Smooth muscle cell (in vitro differentiated cells): ENCODE measurements around the gene EYS. TPM values are rescaled to one million over a fixed set of nuclear protein-coding genes. Genes with fewer than 3 reads are reported as not detected.

Experiments used
- DNase-seq: peaks from one replicate; lab custom pipeline; 2025; ENCODE audit not compliant: unreplicated experiment; lab: John Stamatoyannopoulos, UW
- H2AFZ ChIP-seq: fragments of 200-600 bp; sonication (generic); 2 replicates; pipeline ENCODE4 v1.6.0; 2016; ENCODE audit warnings: antibody characterized with exemption, low read depth, mild to moderate bottlenecking
- H3F3A ChIP-seq: fragments of 200-600 bp; sonication (generic); 2 replicates; pipeline ENCODE4 v1.6.0; 2017; ENCODE audit warnings: antibody characterized with exemption, low read depth
- H3K27ac ChIP-seq: fragments of 200-600 bp; sonication (generic); 2 replicates; pipeline ENCODE4 v1.5.1; 2016; ENCODE audit warnings: low read depth, mild to moderate bottlenecking
- H3K27me3 ChIP-seq: fragments of 200-600 bp; sonication (generic); 2 replicates; pipeline ENCODE4 v1.6.1; 2016; ENCODE audit warnings: low read depth, mild to moderate bottlenecking
- H3K36me3 ChIP-seq: fragments of 200-600 bp; sonication (generic); 2 replicates; pipeline ENCODE4 v1.5.1; 2016; ENCODE audit warnings: low read depth
- H3K4me1 ChIP-seq: fragments of 200-600 bp; sonication (generic); 2 replicates; pipeline ENCODE4 v1.5.1; 2016; ENCODE audit warnings: low read depth
- H3K4me2 ChIP-seq: fragments of 200-600 bp; sonication (generic); 2 replicates; pipeline ENCODE4 v1.6.0; 2016; ENCODE audit warnings: mild to moderate bottlenecking
- H3K4me3 ChIP-seq: fragments of 200-600 bp; sonication (generic); 2 replicates; pipeline ENCODE4 v1.5.1; 2016; ENCODE audit warnings: mild to moderate bottlenecking
- H3K79me2 ChIP-seq: fragments of 200-600 bp; sonication (generic); 2 replicates; pipeline ENCODE4 v1.6.0; 2016; ENCODE audit warnings: low read depth, mild to moderate bottlenecking
- H3K9ac ChIP-seq: fragments of 200-600 bp; sonication (generic); 2 replicates; pipeline ENCODE4 v1.6.0; 2016; ENCODE audit warnings: low read depth
- H3K9me3 ChIP-seq: fragments of 200-600 bp; sonication (generic); replicated peaks from 2 replicates; pipeline ENCODE4 v1.5.1; 2016; ENCODE audit warnings: low read depth
- H4K20me1 ChIP-seq: fragments of 200-600 bp; sonication (generic); 2 replicates; pipeline ENCODE4 v1.6.0; 2016; ENCODE audit warnings: low read depth
- WGBS: methylation state at CpG from one replicate; pipeline ENCODE4 v1.1.7; 2016; ENCODE audit warnings: low lambda C conversion rate; 5-methylcytosine and 5-hydroxymethylcytosine counted together
- polyA plus RNA-seq: library from polyadenylated mRNA; unstranded; fragments of >200 nt; fragmentation: Nextera tagmentation; extraction: Ambion mirVana; gene quantifications from 2 replicates; pipeline ENCODE4 v1.2.1, GENCODE V29; 2016
- total RNA-seq: library from RNA; depleted of rRNA; stranded (reverse); fragments of >200 nt; gene quantifications from 2 replicates; pipeline ENCODE4 v1.2.3, GENCODE V29; 2014
- TF ChIP-seq, protein P1 (sequence below): fragments of 200-600 bp; sonication (generic); IDR thresholded peaks from 2 replicates; pipeline ENCODE4 v1.5.1; 2017; ENCODE audit warnings: borderline replicate concordance, mild to moderate bottlenecking, antibody characterized with exemption; ENCODE audit not compliant: insufficient read depth, poor library complexity, severe bottlenecking

Gene EYS
- total and polyA plus RNA-seq, 2 experiments from 2014 or later, result 0.07 to 0.18 TPM

DNA sequence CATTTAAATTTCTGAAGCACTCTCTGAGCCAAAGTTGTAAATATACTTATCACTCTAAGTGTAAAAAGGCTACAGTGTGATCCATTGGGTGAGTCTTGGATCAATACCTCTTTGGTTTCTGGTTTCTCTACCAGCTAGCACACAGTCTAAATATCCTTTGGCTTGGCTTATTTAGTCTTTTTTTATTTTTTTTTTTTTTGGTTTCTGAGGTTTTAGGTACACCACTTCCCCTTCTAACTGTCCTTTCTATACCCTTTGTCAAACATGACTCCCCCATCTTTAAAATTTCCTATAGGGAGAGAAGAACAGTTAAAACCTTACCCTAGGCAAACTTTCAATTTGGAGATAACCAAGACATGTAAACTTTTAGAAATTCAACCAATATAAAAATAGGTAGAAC, 1692.4 kb downstream of the EYS start:
- Histone ChIP-seq H2AFZ (no peak overlapping the region), H3K4me1 (peaks cover 8% of the 10 kb centered on the region), H3K79me2 (no peaks in the 10 kb centered on the region), H3F3A (no peaks in the 10 kb centered on the region), H3K4me3 (no peak overlapping the region), H3K36me3 (no peaks in the 10 kb centered on the region), H4K20me1 (no peaks in the 10 kb centered on the region), H3K9me3 (no peaks in the 10 kb centered on the region), H3K27ac (no peak overlapping the region), H3K4me2 (no peak overlapping the region), H3K27me3 (no peaks in the 10 kb centered on the region), H3K9ac (no peak overlapping the region)
- no peak for DNase-seq
- TF ChIP-seq, protein P1, sequence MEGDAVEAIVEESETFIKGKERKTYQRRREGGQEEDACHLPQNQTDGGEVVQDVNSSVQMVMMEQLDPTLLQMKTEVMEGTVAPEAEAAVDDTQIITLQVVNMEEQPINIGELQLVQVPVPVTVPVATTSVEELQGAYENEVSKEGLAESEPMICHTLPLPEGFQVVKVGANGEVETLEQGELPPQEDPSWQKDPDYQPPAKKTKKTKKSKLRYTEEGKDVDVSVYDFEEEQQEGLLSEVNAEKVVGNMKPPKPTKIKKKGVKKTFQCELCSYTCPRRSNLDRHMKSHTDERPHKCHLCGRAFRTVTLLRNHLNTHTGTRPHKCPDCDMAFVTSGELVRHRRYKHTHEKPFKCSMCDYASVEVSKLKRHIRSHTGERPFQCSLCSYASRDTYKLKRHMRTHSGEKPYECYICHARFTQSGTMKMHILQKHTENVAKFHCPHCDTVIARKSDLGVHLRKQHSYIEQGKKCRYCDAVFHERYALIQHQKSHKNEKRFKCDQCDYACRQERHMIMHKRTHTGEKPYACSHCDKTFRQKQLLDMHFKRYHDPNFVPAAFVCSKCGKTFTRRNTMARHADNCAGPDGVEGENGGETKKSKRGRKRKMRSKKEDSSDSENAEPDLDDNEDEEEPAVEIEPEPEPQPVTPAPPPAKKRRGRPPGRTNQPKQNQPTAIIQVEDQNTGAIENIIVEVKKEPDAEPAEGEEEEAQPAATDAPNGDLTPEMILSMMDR, result no peak

DNA sequence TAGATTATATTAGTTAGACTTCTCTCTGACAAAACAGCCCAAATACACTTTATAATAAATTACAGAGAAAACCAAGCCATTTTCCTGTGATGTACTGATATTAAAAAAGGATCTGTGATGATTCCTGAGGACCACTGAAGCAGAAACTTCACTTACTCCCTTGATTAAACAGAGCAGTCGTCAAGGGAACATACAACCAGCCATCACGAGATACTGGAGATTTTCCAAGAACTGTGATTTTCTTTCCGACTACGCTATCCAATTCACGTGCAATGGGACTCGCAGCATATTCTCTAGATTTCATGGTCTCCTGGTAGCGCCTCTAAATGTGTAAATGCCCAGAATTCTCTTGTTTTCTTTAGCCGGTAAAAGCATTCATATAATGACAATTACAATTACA, 1694.0 kb downstream of the EYS start:
- no peaks in the 10 kb centered on the region for H3K27me3 ChIP-seq
- peak overlapping the region; percentile 13 for H3K4me2 ChIP-seq
- H3K4me1 ChIP-seq, result peaks cover 8% of the 10 kb centered on the region
- WGBS, result 92% methylated on average over 8 of the region's 8 CpGs
- no peaks in the 10 kb centered on the region for H4K20me1 ChIP-seq
- H3K9ac ChIP-seq, result no peak overlapping the region
- no peak overlapping the region for H3K27ac ChIP-seq
- no peaks in the 10 kb centered on the region for H3F3A ChIP-seq
- no peaks in the 10 kb centered on the region for H3K36me3 ChIP-seq
- TF ChIP-seq, protein P1, result no peak
- DNase-seq, result no peak
- no peaks in the 10 kb centered on the region for H3K9me3 ChIP-seq
- peak overlapping the region; percentile 71 for H2AFZ ChIP-seq
- H3K79me2 ChIP-seq, result no peaks in the 10 kb centered on the region
- no peak overlapping the region for H3K4me3 ChIP-seq

DNA sequence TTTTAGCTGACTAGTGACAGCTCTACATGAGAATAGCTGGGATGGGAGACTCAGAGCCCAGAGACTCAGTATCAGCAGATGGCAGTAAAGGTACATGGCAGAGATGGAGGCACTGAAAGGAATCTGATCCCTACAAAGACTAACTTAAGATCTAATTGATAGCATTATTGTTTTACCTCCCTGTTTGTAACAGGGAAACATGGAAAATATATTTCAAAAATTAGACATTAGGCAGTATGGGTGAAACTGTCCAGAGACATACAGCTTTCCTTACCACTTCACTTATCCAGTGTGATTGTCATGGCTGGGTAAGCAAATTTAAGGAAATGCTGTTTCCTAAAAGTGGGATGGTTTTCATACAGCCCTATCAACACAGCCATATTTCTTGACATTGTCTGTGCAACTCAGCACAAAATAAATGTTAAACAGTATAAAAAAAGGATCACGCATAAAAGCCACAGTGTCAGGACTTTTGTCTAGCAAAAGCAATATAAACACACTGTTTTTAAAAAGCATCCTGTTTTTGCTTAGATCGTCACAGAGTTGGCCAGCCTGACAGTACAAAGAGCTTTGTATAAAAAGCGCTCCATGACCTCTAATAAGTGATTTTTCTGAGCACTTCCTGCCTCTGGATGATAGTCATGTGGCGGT, 1694.5 kb downstream of the EYS start:
- TF ChIP-seq, protein P1, result peak; percentile 77
- WGBS, result 60% methylated on average over 4 of the region's 4 CpGs
- Histone ChIP-seq H4K20me1 (no peaks in the 10 kb centered on the region), H3K4me2 (peak overlapping the region; percentile 13), H3K27ac (no peak overlapping the region), H3K9ac (no peak overlapping the region), H3K27me3 (no peaks in the 10 kb centered on the region), H3F3A (no peaks in the 10 kb centered on the region), H3K4me3 (no peak overlapping the region), H3K36me3 (no peaks in the 10 kb centered on the region), H3K4me1 (peaks cover 8% of the 10 kb centered on the region), H2AFZ (peak overlapping the region; percentile 71), H3K79me2 (no peaks in the 10 kb centered on the region), H3K9me3 (no peaks in the 10 kb centered on the region)
- no peak for DNase-seq

DNA sequence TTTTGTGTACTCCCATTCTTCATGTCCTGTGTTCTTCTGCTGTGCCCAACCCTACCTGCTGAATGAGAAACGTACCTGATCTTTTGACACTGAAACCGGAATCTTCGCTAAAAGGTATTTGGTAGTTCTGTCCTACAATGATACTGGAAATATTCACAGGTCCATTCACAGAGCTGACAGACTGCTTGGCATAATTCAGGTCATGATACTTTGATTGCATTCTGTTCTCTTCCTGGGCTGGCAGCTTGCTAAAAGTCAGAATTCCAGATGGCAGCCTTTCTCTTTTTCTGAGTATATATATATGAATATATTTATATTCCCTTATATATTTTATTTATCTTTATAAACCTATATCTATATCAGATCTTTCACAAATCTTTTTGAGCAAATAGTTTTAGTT, 1696.4 kb downstream of the EYS start:
- TF ChIP-seq, protein P1, result no peak
- H3K4me1 ChIP-seq, result peaks cover 4% of the 10 kb centered on the region
- no peak overlapping the region for H3K4me2 ChIP-seq
- H3K27ac ChIP-seq, result no peak overlapping the region
- H3K4me3 ChIP-seq, result no peak overlapping the region
- no peaks in the 10 kb centered on the region for H3K36me3 ChIP-seq
- DNase-seq, result no peak
- no peaks in the 10 kb centered on the region for H4K20me1 ChIP-seq
- no peaks in the 10 kb centered on the region for H3K79me2 ChIP-seq
- H2AFZ ChIP-seq, result no peak overlapping the region
- peaks cover 7% of the 10 kb centered on the region for H3K9me3 ChIP-seq
- no peaks in the 10 kb centered on the region for H3F3A ChIP-seq
- H3K27me3 ChIP-seq, result no peaks in the 10 kb centered on the region
- no peak overlapping the region for H3K9ac ChIP-seq
- 100% methylated on average over 3 of the region's 3 CpGs for WGBS
